NT2/D1 (cell line): Measurements from ENCODE around the gene PLAAT3.

Source experiments
- SUZ12 ChIP-seq: IDR thresholded peaks from 2 replicates; pipeline ENCODE4 v1.6.1; 2011; ENCODE audit not compliant: insufficient read length, insufficient read depth; ENCODE audit errors: extremely low read depth
- ZNF274 ChIP-seq: IDR thresholded peaks from 2 replicates; pipeline ENCODE4 v1.6.1; 2011; ENCODE audit warnings: mild to moderate bottlenecking, low read depth, low read length

GRCh38 chr11:63530021-63530420, 84.2 kb downstream of the PLAAT3 start:
- TF ChIP-seq ZNF274 (no peak), SUZ12 (no peak)
